ENCODE measurements around the gene CFAP73. TPM values are rescaled to one million over a fixed set of nuclear protein-coding genes. Genes with fewer than 3 reads are reported as not detected.
A peak's percentile ranks its signal among the peaks of the same experiment; 100 is the strongest.

The CFAP73 gene
- total and polyA plus RNA-seq, 2 of the 8 experiments (the other 6 are each of a cell fraction or from before 2014, with no cell fraction given) = 0.45 to 0.56 TPM

GRCh38 chr12:113140706-113141105 is 8.8 kb upstream of the CFAP73 start:
- Histone ChIP-seq H3K4me2 (ENCODE audit: insufficient read depth in 1 of 2, low read depth in 2 of 2, low read length in 2 of 2) (no peak overlapping the region), H3K4ac (replicated peaks; ENCODE audit: insufficient read length, low read depth, low read length) (no peak overlapping the region), H4K5ac (ENCODE audit: insufficient read length, low read depth, low read length) (no peak overlapping the region), H3K4me3 (ENCODE audit: extremely low read depth in 1 of 4, insufficient read depth in 2 of 4, low read depth in 3 of 4, low read length in 4 of 4) (no peak overlapping the region), H3K4me1 (replicated peaks in 1 of 4; ENCODE audit: control insufficient read depth in 3 of 4, insufficient read depth in 4 of 4, low read length in 3 of 4) (peaks cover 0 to 9% (median 1%) of the 10 kb centered on the region in 4 experiments; a peak in 4 of 7 replicates), H2BK5ac (ENCODE audit: low read depth, low read length) (no peak overlapping the region), H3K18ac (ENCODE audit: extremely low read depth, low read length) (no peak overlapping the region), H3K23ac (ENCODE audit: insufficient read length) (no peak overlapping the region), H3K79me1 (ENCODE audit: low read depth, low read length) (no peaks in the 10 kb centered on the region), H2AK5ac (ENCODE audit: low read depth, low read length) (no peak overlapping the region), H3K27me3 (replicated peaks in 1 of 4; ENCODE audit: control insufficient read depth in 3 of 4, extremely low read depth in 1 of 4, insufficient read depth in 3 of 4, low read length in 3 of 4) (no peaks in the 10 kb centered on the region), H2AFZ (ENCODE audit: low read length) (no peak overlapping the region), H3K9ac (replicated peaks in 1 of 4; ENCODE audit: extremely low read depth in 1 of 4, low read depth in 3 of 4, low read length in 3 of 4) (no peak overlapping the region), H3K27ac (ENCODE audit: low read depth, low read length) (no peak overlapping the region), H3K79me2 (ENCODE audit: control insufficient read depth in 1 of 2, insufficient read depth in 2 of 2, low read length in 2 of 2) (no peaks in the 10 kb centered on the region), H2BK20ac (ENCODE audit: low read length) (no peak overlapping the region), H3K14ac (ENCODE audit: insufficient read length) (no peak overlapping the region), H3K9me3 (ENCODE audit: insufficient read depth in 2 of 2, low read depth in 1 of 2, low read length in 1 of 2) (no peaks in the 10 kb centered on the region), H4K91ac (replicated peaks; ENCODE audit: insufficient read length, low read length) (no peak overlapping the region), H3K23me2 (ENCODE audit: low read depth, low read length) (peaks cover 4% of the 10 kb centered on the region; the same call in 1 of the 2 replicates), H2BK120ac (replicated peaks; ENCODE audit: low read depth, low read length) (no peak overlapping the region), H4K8ac (ENCODE audit: extremely low read depth, insufficient read depth, low read length) (no peak overlapping the region), H2BK12ac (ENCODE audit: low read depth, low read length) (no peak overlapping the region), H2BK15ac (ENCODE audit: low read length) (0 out of 2 replicates have a peak overlapping the region, but pooled peaks have one; percentile 61), H3K36me3 (ENCODE audit: control insufficient read depth in 2 of 4, insufficient read depth in 4 of 4, low read length in 3 of 4) (no peaks in the 10 kb centered on the region), H3K56ac (replicated peaks; ENCODE audit: insufficient read length, low read depth, low read length) (no peak overlapping the region), H4K20me1 (replicated peaks in 1 of 2; ENCODE audit: control insufficient read depth in 1 of 2, insufficient read depth in 2 of 2, low read length in 2 of 2) (no peaks in the 10 kb centered on the region)
- CTCF ChIA-PET (ENCODE audit: partially characterized antibody) = interaction anchor here (0.7 to 3.7 kb wide), 5 partner anchors 10 to 228 kb away, joined by 3 to 13 read pairs (median 4); no protein-coding TSS in a partner anchor
- FAIRE-seq (no peak), DNase-seq (ENCODE audit: low read depth in 1 of 2, low spot score in 2 of 2) (no peak)
- WGBS, 2 experiments (ENCODE audit: extremely low coverage in 1 of 2, insufficient coverage in 1 of 2, insufficient read length in 1 of 2, insufficient replicate concordance in 2 of 2, low coverage in 1 of 2, low lambda C conversion rate in 2 of 2, missing lambda C conversion rate in 1 of 2) = 85% methylated on average over 7 of the region's 7 CpGs; no CpG with 5 or more reads in 1 of the 2 experiments
- no peak for TF ChIP-seq SIRT6 (IDR thresholded peaks at IDR 0.05; ENCODE audit: low read length)
- TF ChIP-seq CREB1 (IDR thresholded peaks at IDR 0.05) = no peak
- TF ChIP-seq, protein P1, sequence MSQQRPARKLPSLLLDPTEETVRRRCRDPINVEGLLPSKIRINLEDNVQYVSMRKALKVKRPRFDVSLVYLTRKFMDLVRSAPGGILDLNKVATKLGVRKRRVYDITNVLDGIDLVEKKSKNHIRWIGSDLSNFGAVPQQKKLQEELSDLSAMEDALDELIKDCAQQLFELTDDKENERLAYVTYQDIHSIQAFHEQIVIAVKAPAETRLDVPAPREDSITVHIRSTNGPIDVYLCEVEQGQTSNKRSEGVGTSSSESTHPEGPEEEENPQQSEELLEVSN (IDR thresholded peaks at IDR 0.05) = no peak
- TF ChIP-seq NRF1 (IDR thresholded peaks at IDR 0.05; ENCODE audit: low read depth, low read length) = no peak
- no peak for TF ChIP-seq BCL11A (IDR thresholded peaks at IDR 0.05; ENCODE audit: low read depth in 2 of 2, low read length in 2 of 2)
- TF ChIP-seq TAF7 (optimal IDR thresholded peaks at IDR 0.05; ENCODE audit: borderline replicate concordance, low read depth, low read length) = no peak
- POLR2A ChIA-PET (ENCODE audit: partially characterized antibody) = interaction anchor here (0.7 kb wide), 1 partner anchor 153 kb away, joined by 3 read pairs; no protein-coding TSS in a partner anchor

Measured in H1 (cell line).